Activated T-cell treated with anti-CD3 and anti-CD28 coated beads for 1 hour (primary cell): ENCODE data around the gene MRPL37.
"Not testable (repeated sequence)": the region's sequence is repeated elsewhere in the genome, so short reads cannot be mapped to it uniquely, and the experiment has no call there.

Experiments
- DNase-seq: peaks from one replicate; pipeline ENCODE4 v3.0.0-alpha.2; 2020; ENCODE audit warnings: low read depth

MRPL37 gene

DNA sequence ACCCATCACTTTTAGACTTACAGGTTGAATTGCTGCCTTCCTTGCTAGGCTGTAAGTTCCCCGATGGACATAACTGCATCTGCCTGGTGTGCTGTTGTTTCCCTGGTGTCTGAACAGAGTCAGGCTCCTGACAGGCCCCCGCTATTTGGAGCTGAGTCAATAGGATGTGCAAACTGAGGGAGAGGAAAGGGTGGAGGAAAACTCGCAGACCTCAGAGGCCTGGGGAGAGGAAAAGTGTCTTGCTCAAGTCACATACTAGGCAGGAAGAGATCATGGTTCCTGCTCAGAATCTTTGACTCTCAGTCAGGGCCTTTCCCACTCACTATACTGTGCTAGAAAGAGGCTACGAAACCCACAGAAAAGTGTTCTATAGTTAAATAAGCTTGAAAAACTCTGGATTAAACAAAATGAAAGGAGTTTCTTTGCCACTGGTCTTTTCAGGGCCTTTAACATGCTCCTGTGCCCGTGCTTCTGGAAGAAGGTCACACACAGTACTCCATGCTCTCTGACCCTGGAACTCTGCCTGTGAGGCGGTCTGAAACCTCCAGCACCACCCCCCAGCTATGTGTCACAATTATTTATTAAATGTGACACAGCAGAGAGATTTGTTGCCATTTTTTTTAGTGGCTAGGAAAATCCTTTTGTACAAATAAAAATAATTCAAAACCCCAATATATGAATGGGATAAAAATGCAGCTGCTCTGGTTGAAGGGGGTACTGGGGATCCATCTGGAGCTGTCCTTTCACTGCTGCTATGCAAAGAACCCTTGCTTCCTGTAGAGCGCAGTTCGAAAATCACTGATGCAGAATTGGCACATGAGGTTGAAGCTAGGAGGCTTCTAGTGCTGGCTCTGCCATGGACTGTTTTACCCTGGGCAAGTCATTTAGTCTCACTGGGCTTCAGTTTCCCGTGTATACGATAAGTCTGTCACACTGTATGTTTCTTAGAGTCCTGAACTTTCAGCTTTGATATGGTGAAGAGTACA, 27.1 kb upstream of the MRPL37 start:
- DNase-seq, result no peak

DNA sequence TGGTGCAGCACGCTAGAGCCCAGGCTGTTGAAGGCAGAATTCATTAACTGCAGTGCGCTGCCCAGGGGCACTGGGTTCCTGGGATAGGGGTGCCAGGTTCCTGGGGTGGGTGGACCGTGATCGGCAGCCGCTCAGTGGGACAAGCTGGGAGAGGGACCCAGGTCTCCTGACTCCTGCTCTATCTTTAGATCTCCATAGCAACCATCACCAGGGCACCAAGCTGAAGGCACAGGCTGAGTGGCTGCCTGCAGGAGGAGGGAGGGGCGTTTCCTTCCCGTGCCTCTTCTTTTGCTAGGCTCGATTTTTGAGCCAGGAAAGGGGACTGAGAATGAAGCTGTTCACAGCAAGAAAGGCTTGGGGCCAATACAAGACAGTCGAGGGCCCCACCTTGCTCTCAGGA, 26.3 kb upstream of the MRPL37 start:
- DNase-seq, result no peak

DNA sequence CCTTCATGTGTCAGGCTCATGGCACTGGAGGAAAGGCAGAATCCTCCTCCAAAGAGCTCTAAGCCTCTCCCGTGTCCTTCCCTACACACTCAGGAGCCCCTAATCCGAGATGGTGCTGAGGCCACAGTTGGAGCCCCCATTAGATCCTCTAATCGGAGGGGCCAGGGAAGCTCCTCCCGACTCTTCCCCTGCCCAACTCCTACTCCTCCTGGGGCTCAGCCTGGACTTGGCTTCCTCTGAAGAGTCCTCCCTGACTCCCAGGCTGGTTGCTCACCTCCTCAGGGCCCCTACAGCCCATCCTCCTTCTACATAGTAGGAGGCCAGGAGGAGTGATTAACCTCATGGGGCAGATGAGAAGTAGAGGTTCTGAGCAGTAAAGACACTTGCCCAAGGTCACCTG, 25.9 kb upstream of the MRPL37 start:
- no peak for DNase-seq

DNA sequence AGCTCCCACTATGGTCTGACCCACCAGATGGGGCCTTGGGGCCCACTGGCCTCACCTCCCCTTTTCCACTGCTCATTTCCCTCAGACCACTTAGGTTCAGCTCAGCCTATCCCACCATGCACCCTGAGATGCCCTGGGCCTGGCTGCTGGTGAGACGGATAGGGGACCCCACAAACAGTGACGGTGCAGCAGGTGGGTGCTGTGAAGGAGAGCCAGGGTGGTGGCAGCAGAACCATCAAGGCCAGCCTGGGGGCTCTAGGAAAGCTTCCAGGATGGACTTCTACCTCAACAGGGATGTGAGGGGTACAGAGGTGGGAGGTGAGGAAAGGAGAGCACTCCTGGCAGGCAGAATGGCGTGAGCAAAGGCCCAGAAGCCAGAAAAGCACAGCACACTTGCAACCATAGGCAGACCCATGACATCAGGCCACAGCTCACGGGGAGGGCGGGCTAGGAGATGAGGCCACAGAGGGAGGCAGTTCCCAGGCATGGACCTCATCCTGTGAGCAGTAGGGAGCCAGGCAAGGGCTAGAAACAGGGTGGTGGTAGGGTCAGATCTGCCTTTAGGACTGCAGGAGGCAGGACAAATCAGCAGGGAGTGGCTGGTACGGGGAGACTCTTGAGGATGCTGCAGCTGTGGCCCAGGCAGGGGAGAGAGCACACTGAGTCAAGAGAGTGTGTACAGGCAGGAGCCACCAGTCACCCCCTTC, 23.2 kb upstream of the MRPL37 start:
- DNase-seq, result no peak

DNA sequence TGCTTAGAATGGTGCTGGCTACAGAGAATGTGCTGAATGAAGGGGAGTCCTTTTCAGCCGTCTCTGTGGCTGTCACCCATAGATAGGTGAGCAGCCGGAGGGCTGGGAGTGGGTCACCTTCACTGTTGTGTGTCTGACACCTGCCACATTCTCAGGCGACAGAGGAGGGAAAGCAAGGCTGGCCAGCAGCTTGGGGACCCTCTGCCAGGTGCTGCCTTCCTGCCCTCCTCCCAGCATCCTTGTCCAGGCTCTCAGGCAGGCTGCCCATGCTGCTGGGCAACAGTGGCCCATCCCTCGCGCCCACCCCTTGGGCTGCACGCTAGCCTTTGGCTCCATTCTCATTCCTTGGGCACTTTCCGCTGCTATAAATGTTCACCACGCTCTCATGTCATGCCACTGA, 22.2 kb upstream of the MRPL37 start:
- DNase-seq, result no peak

DNA sequence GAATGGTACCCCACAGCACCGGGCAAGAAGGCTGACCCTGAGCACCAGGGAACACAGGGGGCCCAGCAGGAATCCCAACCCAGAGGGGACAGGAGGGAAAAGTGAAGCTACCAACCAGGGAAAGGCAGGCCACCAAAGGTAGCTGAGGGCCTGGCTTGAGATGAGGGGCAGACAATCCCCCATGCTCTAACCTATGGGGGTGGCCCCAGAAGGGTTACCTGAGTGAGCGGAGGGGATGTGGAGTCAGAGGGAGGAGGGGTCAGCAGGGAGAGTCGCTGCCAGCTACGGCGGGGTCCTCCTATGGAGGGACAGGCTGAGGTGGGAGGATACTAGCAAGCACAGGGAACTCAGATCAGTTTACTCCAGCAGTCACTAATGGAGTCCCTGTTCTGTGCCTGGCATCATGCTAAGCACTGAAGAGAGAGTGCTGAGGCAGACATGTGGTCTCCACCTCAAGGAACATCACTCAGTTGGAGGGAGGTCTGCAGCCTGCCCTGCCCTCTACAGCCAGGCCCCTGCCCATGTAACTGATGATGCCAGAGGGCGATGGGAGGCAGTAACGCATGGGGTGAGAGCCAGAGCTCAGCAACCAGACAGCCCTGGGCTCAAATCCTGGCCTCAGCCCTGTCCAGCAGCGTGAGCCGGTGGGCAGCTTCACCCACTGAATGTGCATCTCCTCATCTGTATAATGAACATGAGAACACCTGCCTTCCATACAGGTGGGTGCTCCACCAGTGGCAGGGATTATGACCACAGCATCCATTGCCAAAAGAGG, 21.5 kb upstream of the MRPL37 start:
- no peak for DNase-seq

DNA sequence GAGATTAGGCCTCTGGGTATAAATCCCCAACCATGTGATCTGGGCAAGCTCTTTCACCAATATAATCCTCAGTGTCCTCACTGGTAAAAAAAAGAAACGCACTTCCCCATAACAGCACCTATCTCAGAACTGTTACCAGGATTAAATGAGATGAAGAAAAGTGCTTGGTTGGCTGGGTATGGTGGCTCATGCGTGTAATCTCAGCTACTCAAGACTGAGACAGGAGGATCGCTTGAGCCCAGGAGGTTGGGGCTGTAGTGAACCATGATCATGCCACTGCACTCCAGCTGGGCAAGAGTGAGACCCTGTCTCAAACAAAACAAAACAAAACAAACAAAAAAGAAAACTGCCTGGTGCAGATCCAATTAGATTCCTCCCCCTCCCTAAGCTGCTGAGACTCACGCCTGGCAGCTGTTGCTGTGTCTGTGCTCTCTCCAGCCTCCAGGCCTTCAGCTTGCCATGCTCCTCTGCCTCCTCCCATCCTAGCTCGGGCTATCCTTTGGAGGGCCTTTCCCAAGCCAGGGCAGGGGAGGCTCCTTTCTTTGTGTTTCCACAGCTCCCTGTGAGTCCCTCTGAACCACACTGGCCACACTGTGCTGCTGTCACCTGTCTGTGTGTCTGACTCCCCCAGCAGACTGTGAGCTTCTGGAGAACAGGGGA, 19.1 kb upstream of the MRPL37 start:
- no peak for DNase-seq

DNA sequence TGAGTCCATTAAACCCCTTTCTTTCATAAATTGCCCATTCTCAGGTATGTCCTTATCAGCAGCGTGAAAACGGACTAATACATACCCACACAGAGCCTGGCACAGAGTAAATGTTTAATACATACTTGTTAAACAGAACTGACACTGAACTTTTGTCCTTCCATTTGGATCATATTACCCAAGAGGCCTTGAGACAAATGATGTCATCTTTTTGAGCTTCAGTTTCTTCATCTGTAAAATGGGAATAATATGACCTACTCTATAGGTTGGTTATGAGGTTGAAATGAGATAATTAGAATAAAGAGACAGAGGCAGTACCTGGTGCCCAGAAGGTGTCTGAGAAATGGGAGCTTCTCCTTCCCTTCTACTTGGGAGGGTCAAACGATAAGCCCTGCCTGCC, 13.9 kb upstream of the MRPL37 start:
- DNase-seq, result no peak

DNA sequence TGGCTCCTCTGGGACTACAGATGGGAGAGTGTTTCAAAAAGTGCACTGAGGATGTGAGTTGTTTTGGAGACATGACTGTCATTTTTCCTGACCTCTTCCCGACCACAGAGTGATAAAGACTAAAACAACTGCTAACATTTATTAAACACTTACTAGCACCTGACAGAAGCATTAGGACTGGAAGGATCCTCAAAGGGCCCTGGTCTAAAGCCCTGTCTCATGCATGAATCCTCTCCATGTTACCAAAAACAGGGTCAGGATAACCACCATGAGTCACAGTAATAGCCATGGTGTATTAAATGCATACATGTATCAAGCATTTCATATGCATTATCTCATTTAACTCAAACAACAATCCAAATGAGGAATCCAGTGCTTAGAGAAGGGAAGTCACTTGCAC, 11.7 kb upstream of the MRPL37 start:
- DNase-seq, result no peak

DNA sequence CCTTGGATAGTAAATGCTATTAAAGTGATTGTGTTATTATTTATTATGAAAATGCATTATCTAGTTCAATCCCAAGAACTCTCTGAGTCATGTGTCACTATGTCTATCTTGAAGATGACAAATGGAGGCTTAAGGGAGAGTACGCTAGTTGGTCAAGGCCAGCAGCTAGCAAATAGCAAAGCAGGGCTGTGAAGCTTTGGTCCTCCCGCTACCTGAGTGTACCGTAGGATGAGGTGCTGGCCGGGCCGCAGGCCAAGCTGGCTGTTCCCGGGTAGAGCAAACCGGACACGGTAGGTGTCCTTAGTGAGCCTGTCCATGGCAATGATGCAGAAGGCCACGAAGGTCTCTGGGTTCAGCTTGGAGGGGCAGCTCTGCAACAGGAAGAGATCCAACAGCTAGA, 9.4 kb upstream of the MRPL37 start:
- no peak for DNase-seq

DNA sequence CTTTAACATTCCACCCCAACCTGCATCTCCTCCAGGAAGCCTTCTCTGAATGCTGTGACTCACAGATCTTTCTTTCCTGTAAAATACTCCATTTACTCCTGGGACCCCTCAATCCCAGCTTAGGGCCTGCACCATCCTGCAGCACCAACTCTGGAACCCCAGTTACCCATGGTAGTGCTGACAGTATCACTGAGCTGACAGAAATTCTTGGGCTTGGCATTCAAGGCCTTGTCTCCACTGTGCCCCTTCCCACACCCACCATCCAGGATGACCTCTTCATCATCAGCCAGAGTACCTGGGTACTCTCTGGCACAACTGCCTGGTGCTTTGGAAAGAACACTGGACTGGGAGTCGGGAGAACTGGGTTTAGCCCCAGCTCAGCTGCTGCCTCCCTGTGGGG, 8.4 kb upstream of the MRPL37 start:
- no peak for DNase-seq

DNA sequence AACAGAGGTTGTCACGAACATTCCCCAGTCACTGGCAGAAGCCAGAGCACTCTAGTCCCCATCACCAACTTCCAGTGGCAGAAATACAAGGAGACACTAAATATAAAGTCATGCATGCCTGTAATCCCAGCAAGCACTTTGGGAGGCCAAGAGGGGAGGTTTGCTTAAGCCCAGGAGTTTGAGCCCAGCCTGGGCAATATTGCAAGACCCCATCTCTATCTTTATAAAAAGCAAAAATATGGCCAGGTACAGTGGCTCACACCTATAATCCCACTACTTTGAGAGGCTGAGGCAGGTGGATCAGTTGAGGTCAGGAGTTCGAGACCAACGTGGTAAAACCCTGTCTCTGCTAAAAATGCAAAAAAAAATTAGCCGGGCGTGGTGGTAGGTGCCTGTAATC, 6.5 kb upstream of the MRPL37 start:
- DNase-seq, result no peak

DNA sequence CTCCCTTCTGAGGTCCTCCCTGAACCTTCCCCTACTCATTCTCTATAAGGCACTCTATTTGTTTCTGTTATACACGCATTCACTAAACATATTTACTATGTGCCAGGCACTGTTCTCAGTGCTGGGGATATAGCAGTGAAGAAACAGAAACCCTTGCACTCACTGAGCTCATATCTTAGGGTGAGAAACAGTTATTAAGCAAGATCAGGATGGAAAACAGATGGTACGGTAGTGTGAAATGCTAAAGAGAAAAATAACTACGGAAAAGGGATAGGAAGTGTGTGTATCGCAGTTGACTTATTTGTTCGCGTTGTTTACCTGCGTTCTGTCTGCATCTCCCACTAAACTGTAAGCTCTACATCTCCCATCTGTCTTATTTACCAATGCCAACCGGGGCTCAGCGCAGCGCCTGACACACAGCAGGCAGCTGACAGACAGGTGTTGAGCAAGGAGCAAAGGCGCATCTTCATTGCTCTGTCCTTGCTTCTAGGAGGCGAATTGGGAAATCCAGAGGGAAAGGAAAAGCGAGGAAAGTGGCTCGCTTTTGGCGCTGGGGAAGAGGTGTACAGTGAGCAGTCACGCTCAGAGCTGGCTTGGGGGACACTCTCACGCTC, 709 bp upstream of the MRPL37 start:
- DNase-seq, result no peak

DNA sequence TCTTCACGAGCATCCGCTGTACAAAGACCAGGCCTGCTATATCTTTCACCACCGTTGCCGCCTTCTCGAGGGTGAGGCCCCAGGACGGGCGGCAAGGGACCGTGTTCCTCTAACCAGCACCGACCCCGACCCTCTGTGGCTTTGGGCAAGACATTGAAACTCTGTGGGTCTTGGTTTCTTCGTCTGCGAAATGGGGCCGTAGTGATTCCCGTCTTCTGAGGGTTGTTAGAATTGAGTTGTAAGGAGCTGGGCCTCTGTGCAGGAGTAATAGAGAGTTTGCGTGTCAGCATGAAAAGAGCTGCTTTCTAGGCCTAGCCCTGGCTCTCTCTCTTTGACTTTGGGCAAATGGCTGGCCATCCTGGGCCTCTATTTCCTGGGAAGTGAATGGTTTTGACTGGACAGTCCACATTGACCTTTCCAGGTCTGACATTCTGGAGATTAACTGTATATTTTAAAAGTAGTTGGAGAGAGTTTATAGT, 591 bp downstream of the MRPL37 start:
- DNase-seq, result no peak

DNA sequence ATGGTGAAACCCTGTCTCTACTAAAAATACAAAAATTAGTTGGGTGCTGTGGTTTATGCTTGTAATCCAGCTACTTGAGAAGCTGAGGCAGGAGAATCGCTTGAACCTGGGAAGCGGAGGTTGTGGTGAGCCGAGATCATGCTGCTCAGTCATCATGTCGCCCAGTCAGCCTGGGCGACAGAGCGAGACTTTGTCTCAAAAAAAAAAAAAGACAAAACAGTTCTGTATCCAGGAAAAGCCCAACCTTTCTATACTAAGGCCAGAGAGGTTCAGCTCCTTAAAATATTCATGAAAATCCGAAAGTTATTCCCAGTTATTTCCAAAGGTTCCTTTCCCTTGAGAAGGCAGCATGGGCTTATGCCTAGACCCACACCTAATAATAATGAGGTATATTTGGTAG, 4.2 kb downstream of the MRPL37 start:
- no peak for DNase-seq

DNA sequence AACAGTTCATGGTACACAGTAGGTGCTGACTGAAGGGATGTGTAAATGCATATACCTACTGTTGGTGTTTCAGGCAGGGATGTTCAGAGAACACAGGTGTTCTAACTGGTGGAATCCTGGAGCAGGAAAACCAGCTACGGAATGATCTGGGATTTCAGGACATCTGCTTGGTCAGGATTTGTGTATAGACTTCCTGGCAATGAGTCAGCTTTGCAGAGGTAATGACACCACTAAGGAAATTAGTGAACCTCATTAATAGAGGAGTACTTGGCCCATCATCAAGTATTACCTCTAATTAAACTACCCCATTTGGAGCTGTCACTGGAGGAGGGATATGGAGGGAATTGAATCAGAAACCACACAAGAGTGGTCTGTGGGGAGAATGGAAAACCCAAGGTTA, 7.3 kb downstream of the MRPL37 start:
- no peak for DNase-seq

DNA sequence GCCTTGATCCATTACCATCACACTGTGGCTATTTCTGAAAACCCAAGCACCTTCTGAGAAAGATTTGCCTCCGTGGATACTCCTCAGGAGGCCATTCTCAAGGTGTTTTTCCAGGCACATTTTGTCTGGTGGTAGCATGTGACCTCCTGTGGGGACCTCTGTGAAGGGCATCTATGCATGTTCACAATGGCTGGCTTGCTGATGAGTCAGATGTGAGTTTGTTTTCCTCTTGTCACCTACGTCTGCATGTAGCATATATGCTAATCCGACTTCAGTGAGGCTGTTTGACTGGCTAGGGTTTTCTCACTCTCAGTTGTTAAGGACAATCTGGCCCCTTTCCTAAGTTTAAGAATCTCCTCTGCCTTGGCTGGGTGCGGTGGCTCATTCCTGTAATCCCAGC, 7.9 kb downstream of the MRPL37 start:
- DNase-seq, result not testable (repeated sequence)

DNA sequence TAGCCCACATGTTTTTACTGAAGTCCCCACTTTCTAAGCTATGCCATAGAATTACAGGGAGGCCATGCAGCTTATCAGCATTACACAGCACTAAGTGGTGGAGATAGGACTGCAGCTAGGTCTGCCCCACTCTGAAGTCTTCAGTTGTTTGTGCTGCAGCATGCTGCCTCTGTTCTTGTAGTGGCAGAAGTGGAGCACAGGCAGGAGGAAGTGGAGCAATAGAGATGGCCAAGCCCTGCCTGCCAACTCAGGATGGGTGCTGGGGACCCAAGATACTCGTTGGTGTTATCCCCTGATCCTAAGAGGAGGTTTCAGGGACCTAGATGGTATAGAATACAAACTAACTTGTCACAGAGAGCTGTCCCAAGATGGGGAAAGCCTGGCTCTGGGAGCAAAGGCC, 12.9 kb downstream of the MRPL37 start:
- DNase-seq, result no peak

DNA sequence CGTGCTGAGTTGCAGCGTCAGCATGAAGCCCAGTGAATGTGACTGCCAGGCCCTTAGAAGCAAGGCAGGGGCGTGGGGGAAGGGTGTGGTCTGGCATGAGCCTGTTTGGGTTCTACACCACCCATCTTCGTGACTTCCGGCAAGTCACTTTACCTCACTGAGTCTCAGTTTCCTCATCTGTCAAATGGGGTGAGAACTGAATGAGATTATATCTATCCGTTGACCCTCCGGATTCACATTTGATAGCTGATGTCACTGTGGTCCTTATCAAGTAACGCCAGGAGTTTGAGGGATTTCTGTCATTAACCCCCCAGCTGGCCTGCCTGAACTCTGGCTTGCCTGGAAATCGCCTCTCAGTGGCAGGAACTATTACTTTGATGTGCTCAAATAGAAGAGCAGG, 15.6 kb downstream of the MRPL37 start:
- DNase-seq, result no peak

DNA sequence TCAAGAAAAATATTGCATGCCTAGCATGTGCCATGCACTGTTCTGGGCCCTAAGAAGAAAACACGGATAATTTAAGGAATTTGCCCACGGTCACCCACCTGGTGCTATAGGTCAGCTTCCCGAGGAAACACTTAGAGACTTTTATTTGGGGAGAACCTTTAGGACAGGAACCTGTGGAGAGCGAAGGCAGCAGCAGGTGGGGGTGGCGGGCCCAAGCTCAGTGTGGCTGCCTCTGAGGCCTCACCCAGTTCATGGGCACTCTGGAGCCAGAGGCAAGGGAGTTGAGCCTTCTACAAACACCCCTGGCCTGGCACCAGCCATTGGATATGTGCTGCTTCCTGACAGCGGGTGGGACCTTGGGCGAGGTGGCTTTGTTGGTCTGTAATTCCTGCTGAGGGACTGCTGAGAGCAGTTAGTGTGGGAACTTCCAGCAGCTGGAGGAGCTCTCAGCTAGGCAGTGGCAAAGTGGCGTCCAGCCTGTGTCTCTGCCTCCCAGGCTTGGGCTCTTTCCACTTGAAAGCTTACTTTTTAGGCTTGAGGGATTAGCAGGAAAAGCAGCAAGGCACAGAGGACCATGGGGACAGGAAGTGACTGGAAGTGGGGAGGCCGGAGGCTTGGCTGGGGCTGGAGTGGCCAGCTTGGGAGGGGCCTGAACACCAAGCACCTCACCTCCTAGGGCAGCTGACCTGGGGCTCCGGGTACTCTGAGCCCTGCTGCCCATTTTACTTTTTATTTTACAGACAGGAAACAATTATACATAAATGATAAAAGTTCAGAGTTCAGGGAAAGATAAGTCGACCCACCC, 19.1 kb downstream of the MRPL37 start:
- DNase-seq, result no peak

DNA sequence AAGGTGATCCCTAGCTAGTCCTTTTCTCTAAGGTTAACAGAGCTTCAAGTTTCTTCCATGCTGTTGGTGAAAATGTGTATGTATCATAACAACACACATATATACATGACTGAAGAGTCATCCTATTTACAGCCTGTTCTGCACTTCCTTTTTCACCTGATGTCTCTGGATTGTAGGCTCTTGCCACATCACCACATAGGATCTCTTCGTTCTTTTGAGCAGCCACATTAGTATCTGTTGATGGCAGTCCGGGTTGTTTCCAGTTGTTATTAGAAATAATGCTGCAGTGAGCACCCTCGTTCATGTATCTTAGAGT, 19.7 kb downstream of the MRPL37 start:
- DNase-seq, result no peak
